Measurements from ENCODE around the gene CUBN. TPM values are rescaled to one million over a fixed set of nuclear protein-coding genes. Genes with fewer than 3 reads are reported as not detected.

The CUBN gene
- total RNA-seq, 1 donor from 2014 or later = 0.77 TPM

GRCh38 chr10:16975188-16975587 lies 154.4 kb downstream of the CUBN start:
- ATAC-seq = no peak
- intact Hi-C loops (cut with micrococcal nuclease) = no loop called here
- DNase-seq = no peak

- DNase-seq = peak; percentile 39
Observed at GRCh38 chr10:16968416-16969041, 161.1 kb downstream of the CUBN start.

GRCh38 chr10:16967866-16968415 lies 161.7 kb downstream of the CUBN start:
- intact Hi-C loops (cut with micrococcal nuclease) = no loop called here
- DNase-seq (no peak), ATAC-seq (peak; percentile 35)

More at GRCh38 chr10:16968416-16969041, 161.1 kb downstream of the CUBN start:
- intact Hi-C loops (cut with micrococcal nuclease) = no loop called here
- ATAC-seq = peak; percentile 85

- ATAC-seq (no peak), DNase-seq (no peak)
- intact Hi-C loops (cut with micrococcal nuclease) = no loop called here
Observed at GRCh38 chr10:16966991-16967865, 162.4 kb downstream of the CUBN start.

- ATAC-seq (peak; percentile 61), DNase-seq (no peak)
- intact Hi-C loops (cut with micrococcal nuclease) = no loop called here
Observed at GRCh38 chr10:16965740-16966447, 163.7 kb downstream of the CUBN start.

- no peak for ATAC-seq
- intact Hi-C loops (cut with micrococcal nuclease) = no loop called here
- DNase-seq = no peak
Observed at GRCh38 chr10:16965344-16965616, 164.3 kb downstream of the CUBN start.

- DNase-seq (no peak), ATAC-seq (no peak)
- intact Hi-C loops (cut with micrococcal nuclease) = no loop called here
Observed at GRCh38 chr10:16964576-16965343, 164.9 kb downstream of the CUBN start.

GRCh38 chr10:16960551-16960950 lies 169.1 kb downstream of the CUBN start:
- intact Hi-C loops (cut with micrococcal nuclease) = no loop called here
- ATAC-seq (no peak), DNase-seq (no peak)

- DNase-seq (no peak), ATAC-seq (no peak)
- intact Hi-C loops (cut with micrococcal nuclease) = no loop called here
Observed at GRCh38 chr10:16957038-16957437, 172.6 kb downstream of the CUBN start.

GRCh38 chr10:16954280-16955030 lies 175.2 kb downstream of the CUBN start:
- DNase-seq (no peak), ATAC-seq (peak; percentile 38)
- intact Hi-C loops (cut with micrococcal nuclease) = no loop called here

GRCh38 chr10:16953270-16953669 lies 176.3 kb downstream of the CUBN start:
- intact Hi-C loops (cut with micrococcal nuclease) = no loop called here
- no peak for DNase-seq
- no peak for ATAC-seq

GRCh38 chr10:16952610-16953009 lies 177.0 kb downstream of the CUBN start:
- ATAC-seq = no peak
- intact Hi-C loops (cut with micrococcal nuclease) = no loop called here
- DNase-seq = no peak

- intact Hi-C loops (cut with micrococcal nuclease) = no loop called here
- peak; percentile 15 for ATAC-seq
- DNase-seq = no peak
Observed at GRCh38 chr10:16952080-16952479, 177.5 kb downstream of the CUBN start.

GRCh38 chr10:16950656-16951601 lies 178.7 kb downstream of the CUBN start:
- DNase-seq = no peak
- no peak for ATAC-seq

GRCh38 chr10:16949816-16950215 lies 179.8 kb downstream of the CUBN start:
- ATAC-seq = no peak
- intact Hi-C loops (cut with micrococcal nuclease) = no loop called here
- no peak for DNase-seq

More at GRCh38 chr10:16950656-16951601, 178.7 kb downstream of the CUBN start:
- intact Hi-C loops (cut with micrococcal nuclease) = no loop called here

GRCh38 chr10:16948361-16948760 lies 181.2 kb downstream of the CUBN start:
- intact Hi-C loops (cut with micrococcal nuclease) = no loop called here
- no peak for DNase-seq
- ATAC-seq = no peak

GRCh38 chr10:16947069-16947468 lies 182.5 kb downstream of the CUBN start:
- no peak for ATAC-seq
- intact Hi-C loops (cut with micrococcal nuclease) = no loop called here
- DNase-seq = no peak
